HG03442 (cell line): ENCODE data around the gene MFSD6.
A peak's percentile ranks its signal among the peaks of the same experiment; 100 is the strongest.
"Not testable (repeated sequence)": the region's sequence is repeated elsewhere in the genome, so short reads cannot be mapped to it uniquely, and the experiment has no call there.

Source experiments
- ATAC-seq: cut with Tn5 transposase; IDR thresholded peaks from one replicate; pipeline ENCODE4 v1.9.1; 2021; ENCODE audit warnings: mild to moderate bottlenecking, moderate library complexity; ENCODE audit not compliant: unreplicated experiment

Gene MFSD6

GRCh38 chr2:190405070-190405469 lies 3.1 kb upstream of the MFSD6 start:
- ATAC-seq = no peak

GRCh38 chr2:190405995-190406394 lies 2.2 kb upstream of the MFSD6 start:
- ATAC-seq = no peak

GRCh38 chr2:190406805-190407204 lies 1.4 kb upstream of the MFSD6 start:
- no peak for ATAC-seq

- no peak for ATAC-seq
Measured at GRCh38 chr2:190407246-190407661, 901 bp upstream of the MFSD6 start.

- ATAC-seq = peak; percentile 56
Measured at GRCh38 chr2:190408538-190409271, 550 bp downstream of the MFSD6 start.

- no peak for ATAC-seq
Measured at GRCh38 chr2:190409616-190410015, 1.5 kb downstream of the MFSD6 start.

GRCh38 chr2:190410166-190410565 lies 2.0 kb downstream of the MFSD6 start:
- ATAC-seq = no peak

- no peak for ATAC-seq
Measured at GRCh38 chr2:190412966-190413365, 4.8 kb downstream of the MFSD6 start.

GRCh38 chr2:190413421-190413820 lies 5.3 kb downstream of the MFSD6 start:
- ATAC-seq = peak; percentile 30

- ATAC-seq = no peak
Measured at GRCh38 chr2:190415251-190415650, 7.1 kb downstream of the MFSD6 start.

- ATAC-seq = no peak
Measured at GRCh38 chr2:190415794-190416775, 7.9 kb downstream of the MFSD6 start.

GRCh38 chr2:190417045-190417842 lies 9.1 kb downstream of the MFSD6 start:
- ATAC-seq = no peak

GRCh38 chr2:190418727-190419126 lies 10.6 kb downstream of the MFSD6 start:
- no peak for ATAC-seq

- ATAC-seq = no peak
Measured at GRCh38 chr2:190420801-190421200, 12.6 kb downstream of the MFSD6 start.

GRCh38 chr2:190425221-190425866 lies 17.2 kb downstream of the MFSD6 start:
- no peak for ATAC-seq

- ATAC-seq = no peak
Measured at GRCh38 chr2:190425883-190426658, 17.9 kb downstream of the MFSD6 start.

GRCh38 chr2:190430866-190431265 lies 22.7 kb downstream of the MFSD6 start:
- not testable (repeated sequence) for ATAC-seq

GRCh38 chr2:190431907-190432306 lies 23.8 kb downstream of the MFSD6 start:
- no peak for ATAC-seq

- no peak for ATAC-seq
Measured at GRCh38 chr2:190432567-190433231, 24.5 kb downstream of the MFSD6 start.
